ENCODE results near the gene TDRD3.

TDRD3 gene

DNA sequence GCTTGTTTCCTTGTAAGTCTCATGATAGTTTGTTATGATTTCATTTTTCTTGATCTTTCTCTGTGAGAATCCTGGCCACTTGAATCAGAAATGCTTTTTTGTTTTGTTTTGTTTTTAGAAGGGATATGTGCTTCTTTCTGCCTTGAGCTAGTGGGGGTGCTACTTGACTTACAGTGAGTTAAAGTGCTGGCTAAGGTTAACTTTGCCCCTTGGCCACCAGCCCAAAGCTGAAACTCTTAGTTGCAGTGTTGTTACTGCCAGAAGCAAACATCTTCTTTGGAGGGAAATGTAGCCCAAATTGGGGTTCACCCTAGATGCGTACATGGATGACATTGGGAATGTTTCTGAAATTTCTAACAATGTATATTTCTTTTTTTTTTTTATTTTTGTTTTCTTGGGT lies 57.4 kb downstream of the TDRD3 start:
- no peak for DNase-seq (ENCODE audit: low read depth in 2 of 2)

DNA sequence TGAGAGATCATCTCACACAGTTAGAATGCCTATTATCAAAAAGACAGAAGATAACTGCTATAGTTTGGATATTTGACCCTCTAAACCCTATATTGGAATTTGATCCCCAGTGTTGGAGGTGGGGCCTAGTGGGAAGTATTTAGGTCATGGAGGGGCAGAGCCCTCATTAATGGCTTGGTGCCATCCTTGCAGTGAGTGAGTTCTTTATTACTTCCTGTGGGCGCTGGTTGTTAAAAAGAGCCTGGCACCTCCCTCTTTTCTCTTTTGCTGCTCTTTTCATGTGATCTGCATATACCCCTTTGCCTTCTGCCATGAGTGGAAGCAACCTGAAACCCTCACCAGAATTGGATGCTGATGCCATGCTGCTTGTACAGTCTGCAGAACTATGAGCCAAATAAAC lies 66.8 kb downstream of the TDRD3 start:
- no peak for DNase-seq (ENCODE audit: low read depth in 2 of 2)

DNA sequence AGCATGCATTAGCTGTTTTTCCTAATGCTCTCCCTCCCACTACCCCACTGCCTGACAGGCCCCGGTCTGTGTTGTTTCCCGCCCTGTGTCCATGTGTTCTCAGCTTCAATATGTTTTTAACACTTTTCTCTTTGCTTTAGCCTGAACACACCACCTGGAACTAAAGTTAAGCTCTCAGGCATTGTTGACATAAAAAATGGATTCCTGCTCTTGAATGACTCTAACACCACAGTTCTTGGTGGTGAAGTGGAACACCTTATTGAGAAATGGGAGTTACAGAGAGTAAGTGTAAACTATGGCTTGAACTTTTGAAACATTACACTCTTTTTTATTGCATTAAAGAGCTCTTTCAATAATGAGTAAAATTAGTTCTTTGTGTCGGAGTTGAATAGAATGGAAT lies 70.1 kb downstream of the TDRD3 start:
- DNase-seq (ENCODE audit: low read depth in 2 of 2): no peak

DNA sequence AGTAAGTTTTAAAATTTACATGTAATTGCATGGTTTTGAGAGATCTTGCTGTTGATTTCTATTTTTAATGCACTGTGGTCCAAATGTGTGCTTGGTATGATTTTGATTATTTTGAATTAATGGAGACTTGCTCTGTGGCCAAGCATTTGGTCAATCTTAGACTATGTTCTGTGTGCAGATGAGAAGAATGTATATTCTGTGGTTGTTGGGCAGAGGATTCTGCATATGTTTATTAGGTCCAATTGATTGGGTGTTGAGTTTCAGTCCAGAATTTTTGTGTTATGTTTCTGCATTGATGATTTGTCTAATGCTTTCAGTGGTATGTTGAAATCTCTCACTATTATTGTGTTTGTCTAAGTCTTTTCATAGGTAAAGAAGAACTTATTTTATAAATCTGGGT lies 82.3 kb downstream of the TDRD3 start:
- DNase-seq (ENCODE audit: low read depth in 2 of 2): no peak

DNA sequence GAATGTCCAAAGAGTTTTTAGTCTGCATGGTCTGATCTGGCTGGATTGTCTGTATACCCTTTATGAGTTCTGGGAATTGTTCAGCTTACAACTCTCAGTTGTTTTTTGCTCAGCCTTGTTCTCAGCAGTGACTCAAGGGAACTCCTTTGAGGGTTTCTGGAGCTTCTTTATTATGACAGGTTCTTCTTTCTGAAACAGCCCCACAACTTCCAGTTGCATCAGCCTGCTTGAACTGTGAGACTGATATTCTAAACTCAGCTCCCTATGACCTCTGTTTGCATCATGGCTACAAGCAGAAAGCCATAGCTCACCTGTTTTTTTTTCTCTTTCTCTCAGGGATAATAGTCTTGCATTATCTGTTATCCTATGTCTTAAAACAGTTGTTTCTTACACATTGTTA lies 85.0 kb downstream of the TDRD3 start:
- DNase-seq (ENCODE audit: low read depth in 2 of 2): no peak

DNA sequence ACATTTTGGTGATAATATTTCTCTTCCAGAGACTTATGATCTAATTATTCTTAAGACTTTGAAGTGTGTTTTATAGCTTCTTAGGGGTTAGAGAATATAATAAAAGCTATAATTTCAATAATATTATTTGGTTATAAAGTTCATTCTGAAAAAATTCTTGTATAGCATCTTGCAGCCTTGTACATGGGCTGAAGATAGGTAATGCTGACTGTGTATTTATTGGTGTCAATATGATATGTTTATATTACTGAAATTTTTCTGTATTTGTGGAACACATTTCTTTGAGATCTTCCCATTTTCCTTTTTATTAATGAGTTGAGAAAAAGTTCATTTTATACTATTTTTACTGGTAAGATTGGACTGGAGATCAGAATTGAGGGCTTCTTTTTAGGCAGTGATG lies 87.8 kb downstream of the TDRD3 start:
- no peak for DNase-seq (ENCODE audit: low read depth in 2 of 2)

DNA sequence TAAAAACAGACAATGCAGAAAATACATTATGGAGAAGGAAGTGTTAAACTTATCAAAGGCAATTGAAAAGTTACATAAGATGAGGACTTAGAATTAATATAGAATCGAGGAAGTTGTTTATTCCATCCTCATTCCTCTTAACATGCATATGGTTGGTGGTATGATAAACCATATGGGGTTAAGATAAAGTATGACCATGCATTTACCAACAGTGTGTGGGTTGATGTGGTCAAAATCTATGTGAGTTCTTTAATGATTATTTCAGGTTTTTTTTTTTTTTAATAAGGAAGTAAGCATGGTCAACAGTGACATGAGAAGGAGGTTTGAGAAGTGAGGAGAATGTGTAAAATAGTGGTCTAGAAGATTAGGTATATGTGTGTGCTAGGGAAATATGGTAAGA lies 94.5 kb downstream of the TDRD3 start:
- no peak for DNase-seq (ENCODE audit: low read depth in 2 of 2)

DNA sequence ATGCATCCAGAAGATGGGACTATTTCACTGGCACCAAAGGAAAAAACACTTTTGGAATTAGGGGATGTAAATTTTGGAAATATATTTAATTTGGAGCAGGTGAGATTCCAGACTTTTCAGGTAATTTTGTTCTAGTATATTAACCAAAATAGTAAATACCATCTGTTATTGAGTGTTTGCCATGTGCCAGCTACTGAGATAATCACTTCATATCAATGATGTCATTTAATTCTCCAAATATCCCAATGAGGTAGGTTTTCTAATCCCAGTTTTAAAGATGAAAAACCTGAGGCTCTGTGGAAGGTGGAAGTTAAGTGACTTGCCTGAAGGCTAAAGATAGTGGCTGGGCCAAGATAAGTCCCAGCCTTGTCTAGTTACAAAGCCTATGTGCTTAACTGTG lies 95.2 kb downstream of the TDRD3 start:
- DNase-seq (ENCODE audit: low read depth in 2 of 2): no peak

DNA sequence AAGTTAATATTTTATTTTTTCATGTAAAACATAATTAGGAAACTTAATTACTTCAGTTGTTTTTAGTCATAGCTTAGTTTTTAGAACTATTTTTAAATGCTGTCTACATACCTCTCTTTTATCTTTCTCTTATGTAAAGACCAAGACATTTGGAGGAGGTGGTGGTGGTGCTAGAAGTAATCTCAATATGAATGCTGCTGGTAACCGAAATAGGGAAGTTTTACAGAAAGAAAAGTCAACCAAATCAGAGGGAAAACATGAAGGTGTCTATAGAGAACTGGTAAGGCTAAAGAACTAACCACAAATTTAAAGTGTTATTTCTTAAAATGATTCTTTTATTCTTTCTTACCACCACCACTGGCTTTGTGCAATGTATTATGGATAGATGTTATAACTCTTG lies 97.3 kb downstream of the TDRD3 start:
- no peak for DNase-seq (ENCODE audit: low read depth in 2 of 2)

DNA sequence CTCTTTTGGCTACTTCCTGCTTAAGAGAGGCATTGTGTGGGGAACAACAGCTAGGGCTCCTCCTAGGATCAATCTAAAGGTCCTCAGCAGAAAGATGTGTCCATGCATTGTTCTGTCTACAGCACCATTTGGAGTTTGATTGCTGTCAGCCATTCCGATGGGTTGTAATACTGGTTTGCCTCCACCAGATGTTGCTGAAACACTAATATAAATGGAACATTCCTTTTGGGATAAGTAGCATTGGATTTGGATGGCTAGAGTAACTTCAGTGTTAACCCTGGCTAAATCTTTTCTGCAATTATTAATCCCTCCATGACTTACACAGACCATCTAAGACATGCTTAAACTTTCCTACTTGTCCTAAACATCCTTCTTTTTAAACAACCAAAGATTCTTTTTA lies 104.2 kb downstream of the TDRD3 start:
- no peak for DNase-seq (ENCODE audit: low read depth in 2 of 2)

DNA sequence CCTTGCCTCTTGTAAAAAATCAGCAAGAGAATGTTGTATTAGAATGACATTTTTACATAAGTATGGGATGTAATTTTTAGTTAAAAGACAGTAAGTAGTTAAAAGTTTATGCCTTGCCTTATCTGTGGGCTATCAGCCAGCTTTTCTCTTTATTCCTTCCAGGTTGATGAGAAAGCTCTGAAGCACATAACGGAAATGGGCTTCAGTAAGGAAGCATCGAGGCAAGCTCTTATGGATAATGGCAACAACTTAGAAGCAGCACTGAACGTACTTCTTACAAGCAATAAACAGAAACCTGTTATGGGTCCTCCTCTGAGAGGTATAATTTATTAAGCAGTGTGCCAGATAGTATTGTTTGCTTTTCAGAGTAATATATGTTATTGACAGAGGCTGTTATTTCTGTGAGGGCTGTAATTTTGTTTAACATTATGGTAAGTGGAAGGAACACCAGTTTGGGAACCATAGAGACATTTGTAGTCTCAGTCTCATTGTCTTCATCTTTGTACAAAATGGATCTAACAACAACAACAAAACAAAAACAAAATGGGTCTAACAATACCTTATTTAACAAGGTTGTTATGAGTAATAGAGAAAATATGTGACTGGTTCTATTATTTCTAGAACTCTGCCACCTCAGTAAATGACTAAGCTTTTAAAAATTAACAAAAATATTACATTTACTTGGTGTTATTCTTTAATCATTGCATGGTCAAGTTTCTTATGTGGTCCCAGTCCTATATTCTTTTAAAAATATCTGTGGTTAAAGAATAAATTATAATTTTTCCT lies 112.8 kb downstream of the TDRD3 start:
- no peak for DNase-seq (ENCODE audit: low read depth in 2 of 2)

DNA sequence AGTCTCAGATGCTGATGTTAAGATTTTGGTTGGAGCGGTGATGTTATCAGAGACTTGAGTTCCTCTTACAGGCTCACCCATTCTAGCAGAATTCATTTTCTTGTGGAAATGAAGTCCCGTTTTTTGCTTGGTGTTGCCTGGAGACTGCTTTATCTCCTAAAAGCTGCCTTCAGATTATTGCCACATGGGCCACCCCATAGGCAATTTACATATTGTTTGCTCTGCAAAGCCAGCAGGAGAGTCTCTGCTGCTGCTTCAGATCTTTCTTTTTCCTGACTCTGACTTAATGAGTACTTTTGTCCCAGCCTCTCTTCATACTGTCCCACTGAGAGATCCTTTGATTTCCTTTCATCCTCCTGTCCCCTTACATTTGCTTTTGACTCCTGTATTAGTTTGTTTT lies 114.6 kb downstream of the TDRD3 start:
- DNase-seq (ENCODE audit: low read depth in 2 of 2): no peak

DNA sequence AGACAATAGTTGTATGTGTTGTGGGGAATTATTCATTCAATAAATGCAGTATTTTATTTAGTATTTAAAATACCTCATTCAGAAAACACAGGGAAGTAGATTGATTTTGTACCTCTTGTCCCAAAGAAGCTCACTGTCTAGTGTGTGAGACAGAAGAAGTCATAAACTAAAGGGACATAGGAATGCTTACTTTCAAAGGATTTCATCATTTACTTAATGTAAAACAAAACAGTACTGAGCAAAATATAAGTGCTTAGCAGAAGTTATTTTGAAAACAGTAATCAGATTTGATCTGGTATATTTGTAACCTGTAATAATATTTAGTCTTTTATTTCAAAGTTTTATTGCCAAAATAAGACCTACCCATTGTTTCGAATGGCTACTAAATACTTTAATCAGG lies 117.9 kb downstream of the TDRD3 start:
- no peak for DNase-seq (ENCODE audit: low read depth in 2 of 2)

DNA sequence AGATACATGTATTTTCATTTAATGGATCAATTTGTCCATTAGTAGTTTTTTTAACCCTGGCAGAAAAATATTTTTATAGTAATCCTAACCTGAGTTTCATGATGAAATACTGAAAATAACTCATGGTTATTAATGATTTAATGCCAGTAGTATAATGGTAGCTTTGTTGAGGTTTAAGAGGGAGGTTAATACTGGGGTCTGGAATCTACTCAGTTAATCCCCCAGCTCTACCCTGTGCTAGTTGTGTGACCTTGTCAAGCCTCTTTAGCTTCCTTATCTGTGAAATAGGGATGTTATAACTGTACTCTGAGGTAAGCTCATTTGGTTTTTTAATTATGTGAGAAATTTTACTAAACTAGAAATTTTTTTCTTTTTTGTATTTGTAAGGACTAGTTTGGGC lies 122.5 kb downstream of the TDRD3 start:
- DNase-seq (ENCODE audit: low read depth in 2 of 2): no peak

DNA sequence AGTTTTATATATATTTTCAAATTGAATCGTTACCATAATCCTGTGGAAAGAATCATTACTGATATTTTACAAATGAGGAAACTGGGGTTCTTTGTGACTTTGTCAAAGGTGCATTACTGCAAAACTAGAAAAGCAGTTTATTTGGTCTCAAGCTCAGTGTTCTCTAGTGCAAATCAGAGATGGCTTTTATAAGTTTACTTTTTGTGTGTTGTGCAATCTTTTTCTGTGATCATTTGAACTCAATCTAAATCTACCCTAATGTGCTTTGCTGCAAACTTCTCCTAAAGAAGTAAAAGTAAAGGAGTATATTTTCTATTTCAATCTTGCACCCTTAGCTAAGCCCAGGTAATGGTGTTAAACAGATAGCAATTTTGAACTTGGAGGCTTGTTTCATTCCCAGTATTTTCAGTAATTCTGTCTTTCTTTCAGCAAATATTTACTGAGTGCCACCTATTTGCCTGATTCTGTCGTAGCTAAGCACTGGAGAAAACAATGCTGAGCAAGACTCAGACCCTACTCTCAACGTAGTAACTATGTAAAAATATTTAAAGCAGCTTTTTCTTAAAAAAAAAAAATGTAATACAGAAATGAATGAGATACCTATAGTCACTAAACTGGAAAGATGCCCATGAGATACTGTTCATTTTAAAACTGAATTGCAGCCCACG lies 124.0 kb downstream of the TDRD3 start:
- no peak for DNase-seq (ENCODE audit: low read depth in 2 of 2)

DNA sequence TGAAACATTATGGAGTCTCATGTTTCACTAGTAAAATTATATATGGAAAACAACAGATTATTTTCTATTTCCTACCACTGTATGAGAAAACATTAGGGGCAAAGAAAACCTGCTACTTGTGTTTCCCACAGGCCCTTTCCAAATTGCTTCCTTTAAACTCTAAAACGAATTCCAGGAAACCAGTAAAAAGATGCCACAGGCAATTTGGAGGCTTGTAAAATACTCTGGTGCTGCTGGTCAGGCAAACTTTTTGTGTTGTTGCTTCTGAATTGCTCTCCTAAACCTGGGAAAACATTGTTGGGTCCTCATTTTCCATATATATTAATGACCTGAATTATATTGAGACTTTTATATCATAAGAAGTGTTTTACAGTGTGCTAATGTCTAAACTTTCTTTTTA lies 141.5 kb downstream of the TDRD3 start:
- DNase-seq (ENCODE audit: low read depth in 2 of 2): no peak

DNA sequence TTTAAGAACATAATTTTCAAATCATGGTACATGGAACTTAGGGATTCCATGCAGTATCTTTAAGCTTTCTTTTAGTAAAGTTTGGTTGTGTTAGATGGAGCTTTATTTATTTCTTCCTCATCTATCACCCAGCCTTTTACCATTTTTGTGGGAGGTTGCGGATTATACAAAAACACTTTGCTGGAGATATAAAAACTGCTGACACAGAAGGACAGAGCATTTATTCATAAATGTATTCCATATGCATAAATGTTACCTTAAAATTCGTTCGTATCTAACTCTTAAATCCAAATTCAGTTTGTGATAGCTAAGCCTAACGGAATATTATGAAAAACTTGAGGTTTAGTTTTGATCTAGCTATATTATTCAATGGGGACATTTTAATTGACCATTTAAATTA lies 143.3 kb downstream of the TDRD3 start:
- DNase-seq (ENCODE audit: low read depth in 2 of 2): no peak

DNA sequence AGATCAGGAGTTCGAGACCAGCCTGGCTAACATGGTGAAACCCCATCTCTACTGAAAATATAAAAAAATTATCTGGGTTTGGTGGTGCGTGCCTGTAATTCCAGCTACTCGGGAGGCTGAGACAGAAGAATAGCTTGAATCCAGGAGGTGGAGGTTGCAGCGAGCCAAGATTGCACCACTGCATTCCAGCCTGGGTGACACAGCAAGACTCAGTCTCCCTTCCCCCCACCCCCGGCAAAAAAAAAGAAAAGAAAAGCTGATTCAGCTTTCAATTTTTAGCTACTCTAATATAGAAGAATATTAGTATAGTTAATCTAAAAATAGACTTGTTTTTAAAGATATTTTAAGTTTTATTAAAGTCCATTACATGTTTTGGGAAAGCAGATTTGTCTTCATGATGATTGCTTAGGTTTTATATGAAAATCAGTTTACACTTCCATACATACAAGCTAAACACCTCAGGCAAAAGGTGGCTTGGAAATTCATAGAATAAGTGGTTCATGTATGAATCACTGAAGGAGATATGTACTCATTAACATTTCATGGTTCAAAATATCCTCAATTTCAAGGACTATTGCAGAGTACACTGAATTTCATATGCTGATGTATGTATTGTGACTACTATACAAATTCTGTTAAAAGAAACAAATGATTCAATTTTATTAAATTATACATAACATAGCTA lies 165.2 kb downstream of the TDRD3 start:
- DNase-seq (ENCODE audit: low read depth in 2 of 2): no peak

DNA sequence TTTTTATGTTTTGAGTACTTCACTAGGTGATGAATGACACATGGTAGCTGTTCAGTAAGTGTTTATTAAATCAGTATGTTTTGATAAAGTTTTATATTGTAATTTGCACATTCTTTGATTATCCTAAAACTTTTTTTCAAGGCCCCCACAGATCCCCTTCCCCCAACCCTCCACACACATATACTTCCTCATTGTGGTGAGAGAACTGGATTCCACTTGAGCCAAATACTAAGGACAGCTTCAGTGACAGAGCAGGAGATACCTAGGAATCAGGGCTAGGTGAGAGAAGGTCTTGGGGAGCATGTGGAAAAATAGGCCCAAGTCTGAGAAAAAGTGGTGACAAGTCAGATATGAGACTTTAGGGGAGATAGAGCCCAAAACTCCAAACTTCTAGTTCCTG lies 174.6 kb downstream of the TDRD3 start:
- no peak for DNase-seq (ENCODE audit: low read depth in 2 of 2)

DNA sequence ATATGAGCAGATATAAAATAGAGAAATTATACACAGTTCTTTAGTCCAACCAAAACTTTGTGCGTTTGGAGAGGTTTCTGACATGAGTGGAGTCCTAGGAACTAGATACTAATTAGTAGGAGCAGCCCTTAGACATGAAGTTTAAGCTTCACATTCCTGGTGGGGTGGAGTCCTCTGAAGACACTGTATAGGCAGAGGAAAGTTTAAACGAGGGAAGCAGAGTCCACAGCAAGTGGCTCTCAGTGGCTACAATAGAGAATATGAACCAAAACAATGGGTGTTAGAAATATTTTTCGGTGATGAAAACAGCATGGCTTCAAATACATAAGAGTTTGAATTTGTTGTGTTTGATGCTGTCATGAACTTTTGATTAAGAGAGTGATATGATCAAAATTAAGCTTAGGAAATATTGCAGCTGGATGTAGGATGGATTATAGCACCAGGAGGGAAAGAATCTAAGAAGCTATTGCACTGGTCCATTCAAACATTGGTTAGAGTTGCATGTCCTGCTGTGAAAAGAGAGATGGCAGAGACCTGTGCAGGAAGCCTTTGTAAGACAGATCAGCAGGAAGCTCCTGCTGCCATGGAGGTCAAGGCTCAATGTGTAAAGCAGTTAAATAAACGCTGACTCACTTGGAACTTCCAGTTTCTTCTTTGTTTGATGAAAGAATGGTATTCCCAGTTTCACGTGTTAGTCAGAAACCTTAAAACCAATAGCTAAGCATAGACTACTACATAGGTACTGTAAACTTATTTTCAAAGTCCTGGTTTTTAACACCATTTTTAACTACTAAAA lies 175.2 kb downstream of the TDRD3 start:
- peak in 1 of 2 experiments; percentile 9 for DNase-seq (ENCODE audit: low read depth in 2 of 2)

DNA sequence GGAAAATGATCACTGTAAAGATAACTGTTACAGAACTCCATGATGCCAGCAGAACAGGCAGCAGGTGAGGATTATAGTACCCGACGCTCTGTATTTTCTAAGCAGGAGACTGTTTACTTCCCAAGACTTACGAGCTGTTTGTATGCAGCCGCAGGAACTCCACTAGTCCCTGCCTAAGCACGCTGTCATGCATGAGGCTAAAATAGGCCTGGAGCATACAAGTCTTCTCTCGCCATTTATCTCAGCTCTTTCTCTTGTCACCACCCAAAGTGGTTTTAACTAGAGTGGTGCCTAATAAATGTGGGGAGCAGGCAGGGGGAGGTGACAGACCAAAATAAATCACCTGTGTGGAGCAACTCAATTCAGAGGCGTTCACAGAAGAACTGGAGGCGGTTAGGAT lies 175.8 kb downstream of the TDRD3 start:
- no peak for DNase-seq (ENCODE audit: low read depth in 2 of 2)

DNA sequence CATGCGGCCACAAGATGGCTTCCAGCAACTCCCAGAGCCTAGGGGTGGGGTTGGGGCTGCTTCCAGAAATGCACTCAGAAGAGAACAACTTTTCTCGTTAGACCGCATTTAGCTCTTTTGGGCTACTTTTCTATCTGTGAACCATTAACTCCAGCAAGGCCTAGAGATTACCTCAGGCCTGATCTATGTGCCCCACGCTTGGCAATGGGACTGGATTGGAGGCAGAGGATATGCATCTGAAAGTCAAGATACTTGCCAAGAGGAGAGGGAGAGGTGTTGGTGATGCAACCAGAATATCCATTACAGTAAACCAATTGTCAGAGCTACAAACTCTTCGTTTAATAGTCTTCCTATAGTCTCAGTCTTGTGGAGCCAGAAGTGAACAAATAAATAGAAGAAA lies 177.7 kb downstream of the TDRD3 start:
- no peak for DNase-seq (ENCODE audit: low read depth in 2 of 2)

Data from fibroblast of skin of left biceps (primary cell).